Endometrium (tissue), 2 donors: ENCODE measurements around the gene YWHAE.
"Not testable (repeated sequence)": the region's sequence is repeated elsewhere in the genome, so short reads cannot be mapped to it uniquely, and the experiment has no call there.

Experiments used
- FAIRE-seq: peaks from 2 replicates; lab custom pipeline; 2012; peaks lifted over from hg19 to GRCh38; lab: Jason Lieb, UNC
- donor health status: control.
- donor health status: control.

Gene YWHAE

DNA sequence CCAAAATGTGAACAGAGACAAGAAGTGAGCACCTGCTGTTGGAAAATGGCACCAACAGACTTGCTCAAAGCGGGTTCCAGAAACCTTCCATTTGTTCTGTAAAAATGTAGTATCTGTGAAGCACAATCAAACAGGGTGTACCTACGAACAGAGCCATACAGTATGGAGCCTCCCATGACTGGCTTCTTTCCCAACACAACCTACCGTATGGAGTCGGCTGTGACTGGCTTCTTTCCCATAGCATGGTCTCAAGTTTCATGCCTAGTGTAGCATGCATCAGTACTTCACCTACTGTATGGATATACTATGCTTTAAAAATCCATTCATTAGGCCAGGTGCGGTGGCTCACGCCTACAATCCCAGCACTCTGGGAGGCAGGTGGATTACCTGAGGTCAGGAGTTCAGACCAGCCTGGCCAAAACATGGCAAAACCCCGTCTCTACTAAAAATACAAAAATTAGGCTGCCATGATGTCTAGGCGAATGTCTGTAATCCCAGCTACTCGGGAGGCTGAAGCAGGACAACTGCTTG, 26.2 kb downstream of the YWHAE start:
- FAIRE-seq: no peak

DNA sequence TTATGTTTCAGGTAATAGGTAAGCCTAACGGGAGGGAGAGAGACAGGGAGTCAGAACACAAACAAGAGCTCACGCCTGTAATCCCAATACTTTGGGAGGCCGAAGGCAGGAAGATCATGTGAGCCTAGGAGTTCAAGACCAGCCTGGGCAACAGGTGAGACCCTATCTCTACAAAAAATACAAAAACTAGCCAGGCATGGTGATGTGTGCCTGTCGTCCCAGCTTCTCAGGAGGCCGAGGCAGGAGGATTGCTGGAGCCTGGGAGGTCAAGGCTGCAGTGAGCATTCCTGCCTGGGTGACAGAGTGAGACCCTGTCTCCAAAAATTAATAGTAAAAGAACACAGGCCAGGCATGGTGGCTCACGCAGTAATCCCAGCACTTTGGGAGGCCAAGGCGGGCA, 27.4 kb downstream of the YWHAE start:
- FAIRE-seq: no peak

- no peak for FAIRE-seq
Observed at GRCh38 chr17:1371893-1372590, 28.0 kb downstream of the YWHAE start.

GRCh38 chr17:1368588-1368987, 31.4 kb downstream of the YWHAE start:
- no peak for FAIRE-seq

DNA sequence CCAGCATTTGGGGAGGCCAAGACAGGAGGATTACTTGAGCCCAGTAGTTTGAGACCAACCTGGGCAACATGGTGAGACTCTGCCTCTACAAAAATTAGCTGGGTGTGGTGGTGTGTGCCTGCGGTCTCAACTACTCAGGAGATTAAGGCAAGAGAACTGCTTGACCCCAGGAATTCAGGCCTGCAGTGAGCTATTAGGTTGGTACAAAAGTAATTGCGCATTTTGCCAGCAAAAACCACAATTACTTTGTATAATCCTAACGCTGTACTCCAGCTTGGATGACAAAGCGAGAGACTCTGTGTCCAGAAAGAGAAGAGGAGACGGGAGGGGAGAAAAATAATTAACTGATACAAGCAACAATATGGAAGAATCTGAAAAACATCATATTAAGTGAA, 32.7 kb downstream of the YWHAE start:
- FAIRE-seq: no peak

- FAIRE-seq: no peak
Observed at GRCh38 chr17:1366234-1366633, 33.8 kb downstream of the YWHAE start.

- peak; percentile 84 for FAIRE-seq
Observed at GRCh38 chr17:1365445-1366039, 34.5 kb downstream of the YWHAE start.

GRCh38 chr17:1362964-1363363, 37.1 kb downstream of the YWHAE start:
- no peak for FAIRE-seq

DNA sequence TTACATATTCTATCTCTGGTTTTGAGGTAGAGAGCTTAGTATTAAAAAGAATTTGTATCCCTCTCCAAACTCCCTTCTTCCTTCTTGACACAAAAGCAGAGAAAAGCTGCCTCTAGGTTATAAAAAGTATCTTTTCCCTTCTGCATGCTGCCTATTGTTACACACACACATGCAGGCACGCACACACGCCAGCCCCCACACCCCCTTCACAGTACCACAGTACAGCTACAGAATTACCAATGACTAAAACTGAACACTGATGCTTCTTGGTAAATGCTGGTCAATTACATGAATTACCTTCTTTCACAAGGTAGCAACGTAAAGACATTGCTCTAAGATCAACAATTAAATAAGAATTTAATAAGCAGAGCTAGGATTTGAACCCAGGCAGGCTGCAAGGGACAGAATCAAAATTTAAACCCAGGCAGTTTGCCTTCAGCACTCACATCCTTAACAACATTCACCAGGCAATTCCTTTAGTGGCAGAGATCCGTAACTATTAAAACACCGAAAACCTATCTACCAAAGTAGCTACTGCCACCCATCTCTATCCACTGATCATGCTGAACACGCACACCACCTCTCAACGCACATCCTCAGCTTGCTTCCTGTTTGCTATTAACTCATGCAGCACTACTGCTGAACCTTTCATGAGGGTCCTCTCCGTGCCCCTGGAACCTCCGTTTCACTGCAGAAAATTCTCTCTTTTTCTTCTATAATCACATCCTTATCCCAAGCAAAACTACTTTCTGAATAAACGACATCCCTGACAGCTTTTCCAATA, 37.8 kb downstream of the YWHAE start:
- no peak for FAIRE-seq

- no peak for FAIRE-seq
Observed at GRCh38 chr17:1360975-1361374, 39.0 kb downstream of the YWHAE start.

- FAIRE-seq: not testable (repeated sequence)
Observed at GRCh38 chr17:1360315-1360714, 39.7 kb downstream of the YWHAE start.

DNA sequence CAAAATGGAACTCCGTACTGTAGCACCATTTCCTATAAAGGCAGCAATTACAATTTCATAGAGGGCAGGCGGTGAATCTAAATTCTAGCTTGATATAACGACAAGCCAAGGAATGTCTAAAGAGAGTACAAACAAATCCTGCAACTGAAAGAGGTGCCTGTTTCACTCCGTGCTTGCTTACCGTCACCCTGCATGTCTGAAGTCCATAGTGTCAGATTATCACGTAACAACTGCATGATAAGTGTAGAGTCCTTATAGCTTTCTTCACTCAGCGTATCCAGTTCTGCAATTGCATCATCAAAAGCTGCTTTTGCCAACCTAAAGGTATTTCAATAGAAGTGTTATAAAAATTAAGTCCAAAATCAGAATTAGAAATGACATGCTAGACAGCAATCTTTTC, 46.0 kb downstream of the YWHAE start:
- FAIRE-seq: no peak

DNA sequence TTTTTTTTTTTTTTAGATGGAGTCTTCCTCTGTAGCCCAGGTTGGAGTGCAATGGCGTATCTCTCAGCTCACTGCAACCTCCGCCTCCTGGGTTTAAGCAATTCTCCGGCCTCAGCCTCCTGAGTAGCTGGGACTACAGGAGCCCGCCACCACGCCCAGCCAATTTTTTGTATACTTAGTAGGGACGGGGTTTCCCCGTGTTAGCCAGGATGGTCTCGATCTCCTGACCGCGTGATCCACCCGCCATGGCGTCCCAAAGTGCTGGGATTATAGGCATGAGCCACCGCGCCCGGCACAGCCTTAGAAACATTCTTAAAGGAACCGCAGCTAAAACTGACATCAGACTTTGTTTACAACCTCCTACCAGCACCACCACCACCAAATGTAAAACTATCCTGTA, 47.5 kb downstream of the YWHAE start:
- FAIRE-seq: not testable (repeated sequence)

- FAIRE-seq: no peak
Observed at GRCh38 chr17:1351971-1352370, 48.1 kb downstream of the YWHAE start.

DNA sequence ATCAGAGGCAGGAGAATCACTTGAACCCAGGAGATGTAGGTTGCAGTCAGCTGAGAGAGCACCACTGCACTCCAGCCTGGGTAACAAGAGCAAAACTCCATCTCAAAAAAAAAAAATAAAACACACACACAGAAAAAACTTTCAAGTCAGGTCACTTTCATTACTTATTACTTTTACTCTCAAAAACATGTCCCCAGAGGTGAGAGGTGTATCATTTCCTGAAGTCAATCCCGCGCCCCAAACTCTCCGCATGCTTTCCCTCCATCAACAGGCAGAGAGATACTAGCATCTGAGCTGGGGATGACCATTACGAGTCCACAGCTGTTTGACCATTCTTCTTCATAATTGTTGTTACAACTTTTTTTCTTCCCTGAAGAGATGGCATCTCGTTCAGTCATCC, 48.7 kb downstream of the YWHAE start:
- FAIRE-seq: no peak

DNA sequence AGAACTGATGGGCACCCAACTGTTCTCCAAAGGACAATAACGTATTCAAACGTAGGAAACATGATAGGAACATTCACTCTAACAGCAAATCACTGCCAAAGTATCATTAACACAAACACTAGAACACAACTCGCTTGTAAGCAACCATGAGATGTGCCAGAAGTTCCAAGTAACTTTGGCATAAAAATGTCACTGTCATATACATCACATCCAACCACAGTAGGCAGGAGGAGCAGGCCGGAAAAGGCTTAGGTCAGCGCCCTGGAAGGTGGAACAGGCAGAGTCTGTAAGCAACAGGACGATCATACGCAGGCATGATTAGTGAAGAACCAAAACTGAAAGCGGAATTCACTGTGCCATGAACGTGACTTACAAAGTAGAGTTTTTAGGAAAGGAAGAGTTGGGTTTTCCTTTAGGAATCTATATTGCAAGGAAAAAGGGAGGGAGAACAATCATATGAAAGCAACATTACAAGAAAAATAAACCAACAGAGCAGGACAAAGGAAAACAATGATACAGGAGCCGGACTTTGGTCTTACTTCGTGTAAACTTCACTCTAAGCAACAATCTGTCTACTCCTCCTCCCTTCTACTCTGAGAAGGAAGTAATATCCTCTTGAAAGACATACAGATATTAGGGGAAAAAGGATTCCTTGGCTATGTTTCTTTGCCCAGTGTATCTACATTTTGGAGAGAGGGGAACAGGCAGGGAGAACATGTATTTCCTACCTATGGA, 52.3 kb downstream of the YWHAE start:
- no peak for FAIRE-seq

DNA sequence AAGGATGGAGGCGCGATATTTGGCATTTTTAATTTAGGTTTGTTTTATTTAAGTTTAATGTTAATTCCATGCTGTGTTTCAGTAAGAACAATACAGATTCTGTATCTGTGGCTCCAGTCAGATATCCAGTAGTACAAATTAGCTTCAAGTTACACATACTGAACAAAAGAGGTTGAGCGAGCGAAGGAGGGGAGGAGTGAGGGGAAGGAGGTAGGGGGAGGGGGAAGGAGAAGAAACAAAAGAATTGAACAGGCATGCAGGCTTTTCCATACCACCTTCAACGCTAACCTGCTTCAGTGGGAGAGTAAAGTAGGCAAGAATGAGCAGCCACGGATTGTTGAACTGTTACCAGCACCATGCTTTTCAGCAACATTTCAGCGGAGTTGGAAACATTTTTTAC, 55.5 kb downstream of the YWHAE start:
- FAIRE-seq: no peak

DNA sequence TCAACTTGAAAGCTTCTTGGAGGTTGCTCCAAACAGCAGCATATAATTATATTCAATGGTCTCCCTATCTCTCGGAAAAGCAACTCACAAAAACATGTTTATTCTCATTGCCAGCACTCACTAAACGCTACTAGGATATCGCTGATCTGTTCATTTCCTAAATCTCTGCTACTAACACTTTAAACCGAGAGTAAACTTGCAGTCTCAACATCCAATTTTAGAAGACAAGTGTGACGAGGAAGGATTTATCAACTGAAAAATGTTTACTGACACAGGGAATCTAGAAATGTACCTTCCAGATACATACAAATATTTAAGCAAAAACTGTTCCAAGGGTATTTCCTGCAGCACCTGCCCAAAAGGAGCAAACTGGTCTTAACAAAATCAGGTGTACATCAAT, 56.5 kb downstream of the YWHAE start:
- no peak for FAIRE-seq

DNA sequence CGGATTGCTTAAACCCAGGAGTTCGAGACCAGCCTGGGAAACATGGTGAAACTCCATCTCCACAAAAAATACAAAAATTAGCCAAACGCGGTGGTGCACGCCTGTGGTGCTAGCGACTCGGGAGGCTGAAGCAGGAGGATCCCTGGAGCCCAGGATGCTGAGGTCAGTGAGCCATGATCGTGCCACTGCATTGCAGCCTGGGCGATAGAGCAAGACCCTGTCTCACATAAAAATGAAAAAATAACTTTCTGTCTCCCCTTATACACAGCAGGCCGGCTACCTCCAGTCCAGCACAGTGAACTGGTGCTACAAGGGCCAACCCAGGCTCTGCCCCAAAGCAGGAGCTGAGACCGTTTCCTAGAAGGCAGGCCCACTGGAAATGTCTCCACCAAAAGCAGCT, 59.7 kb downstream of the YWHAE start:
- no peak for FAIRE-seq

DNA sequence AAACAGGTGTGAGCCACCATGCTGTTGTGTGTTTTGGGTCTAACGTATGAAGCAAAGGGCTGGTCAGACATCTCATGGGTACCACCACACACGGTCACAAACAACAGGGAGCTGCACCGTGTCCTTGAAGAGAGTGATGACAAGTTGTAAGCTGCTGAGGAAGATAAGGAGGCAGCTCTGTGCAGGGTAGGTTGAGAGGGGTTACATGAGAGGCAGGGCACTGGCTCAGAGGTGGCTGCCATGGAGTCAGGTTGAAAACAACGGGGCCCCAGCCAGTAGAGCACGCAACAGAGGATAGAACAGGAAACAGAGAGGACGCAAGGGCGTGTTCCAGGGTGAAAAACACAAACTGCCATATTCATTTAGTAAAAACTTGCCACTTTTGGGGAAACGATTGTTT, 68.3 kb downstream of the YWHAE start:
- no peak for FAIRE-seq

DNA sequence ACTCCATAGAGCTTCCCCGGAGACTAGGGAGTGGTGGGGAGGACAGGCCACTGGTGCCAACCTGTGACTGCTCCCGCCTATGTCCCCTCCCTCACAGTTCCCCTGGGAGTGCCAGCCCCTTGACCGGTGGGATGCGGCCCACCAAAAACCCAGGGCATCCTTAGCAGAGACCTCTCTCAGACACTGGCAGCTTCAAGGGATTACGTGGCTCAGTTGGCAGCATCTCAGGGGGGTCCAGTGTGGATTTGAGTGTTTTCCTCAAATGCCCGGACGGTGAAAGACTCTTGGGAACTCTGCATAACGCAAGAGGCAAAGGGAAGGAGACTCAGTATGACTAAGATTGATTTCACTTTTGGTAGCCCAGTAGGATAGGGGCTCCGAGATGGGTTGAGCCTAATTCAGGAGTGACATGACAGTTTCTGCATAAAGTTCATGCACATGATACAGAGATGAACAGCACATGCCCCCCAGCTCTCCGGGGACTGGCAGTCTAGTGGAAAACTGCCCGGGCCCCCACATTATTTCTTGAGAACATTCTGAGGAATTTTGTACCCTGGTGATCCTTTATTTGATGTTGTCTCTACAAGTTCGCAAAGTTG, 70.2 kb downstream of the YWHAE start:
- FAIRE-seq: no peak

GRCh38 chr17:1328437-1328836, 71.6 kb downstream of the YWHAE start:
- no peak for FAIRE-seq
